ENCODE data around the gene DISC1.
A peak's percentile ranks its signal among the peaks of the same experiment; 100 is the strongest.

The DISC1 gene

GRCh38 chr1:231626951-231627614 is 493 bp downstream of the DISC1 start:
- Mint-ChIP-seq H3K4me1 (peaks cover 18% of the 10 kb centered on the region), H3K27ac (peak overlapping the region; percentile 41 to 52 (median 48)), H3K4me3 (peak overlapping the region; percentile 88 to 92 (median 89)), H3K27me3 (ENCODE audit: low read depth) (peaks cover 20% of the 10 kb centered on the region), H3K36me3 (ENCODE audit: low read depth) (no peaks in the 10 kb centered on the region), H3K9me3 (peaks cover 8% of the 10 kb centered on the region)
- no peak for TF ChIP-seq CTCF (IDR thresholded peaks at IDR 0.05; ENCODE audit: unreplicated experiment in 3 of 3)

- H3K4me1 Mint-ChIP-seq, result peaks cover 18% of the 10 kb centered on the region
- peaks cover 8% of the 10 kb centered on the region for H3K9me3 Mint-ChIP-seq
- peak overlapping the region in 2 of 3 experiments; percentile 41 to 52 for H3K27ac Mint-ChIP-seq
- TF ChIP-seq CTCF (IDR thresholded peaks at IDR 0.05; ENCODE audit: unreplicated experiment in 3 of 3), result no peak
- H3K36me3 Mint-ChIP-seq (ENCODE audit: low read depth), result no peaks in the 10 kb centered on the region
- peak overlapping the region; percentile 22 to 92 (median 77) for H3K4me3 Mint-ChIP-seq
- H3K27me3 Mint-ChIP-seq (ENCODE audit: low read depth), result peaks cover 19% of the 10 kb centered on the region
These were observed 1.8 kb downstream of the DISC1 start for GRCh38 chr1:231628207-231628876.

- H3K27ac Mint-ChIP-seq, result no peak overlapping the region
- H3K36me3 Mint-ChIP-seq (ENCODE audit: low read depth), result no peaks in the 10 kb centered on the region
- H3K9me3 Mint-ChIP-seq, result peaks cover 8% of the 10 kb centered on the region
- peaks cover 14% of the 10 kb centered on the region for H3K27me3 Mint-ChIP-seq (ENCODE audit: low read depth)
- peaks cover 21% of the 10 kb centered on the region for H3K4me1 Mint-ChIP-seq
- no peak for TF ChIP-seq CTCF (IDR thresholded peaks at IDR 0.05; ENCODE audit: unreplicated experiment in 3 of 3)
- peak overlapping the region in 1 of 3 experiments; percentile 11 for H3K4me3 Mint-ChIP-seq
These were observed 2.5 kb downstream of the DISC1 start for GRCh38 chr1:231629132-231629531.

GRCh38 chr1:231630558-231631205 is 4.1 kb downstream of the DISC1 start:
- Mint-ChIP-seq H3K36me3 (ENCODE audit: low read depth) (no peaks in the 10 kb centered on the region), H3K27me3 (ENCODE audit: low read depth) (peaks cover 11% of the 10 kb centered on the region), H3K27ac (peak overlapping the region in 1 of 3 experiments; percentile 25), H3K4me3 (no peak overlapping the region), H3K9me3 (peaks cover 4% of the 10 kb centered on the region), H3K4me1 (peaks cover 28% of the 10 kb centered on the region)
- TF ChIP-seq CTCF (IDR thresholded peaks at IDR 0.05; ENCODE audit: unreplicated experiment in 3 of 3), result no peak

GRCh38 chr1:231631717-231632116 is 5.1 kb downstream of the DISC1 start:
- Mint-ChIP-seq H3K27ac (no peak overlapping the region), H3K4me3 (no peak overlapping the region), H3K27me3 (ENCODE audit: low read depth) (peaks cover 11% of the 10 kb centered on the region), H3K9me3 (no peaks in the 10 kb centered on the region), H3K36me3 (ENCODE audit: low read depth) (no peaks in the 10 kb centered on the region), H3K4me1 (peaks cover 20% of the 10 kb centered on the region)
- TF ChIP-seq CTCF (IDR thresholded peaks at IDR 0.05; ENCODE audit: unreplicated experiment in 3 of 3), result no peak

Measured in nephron (organoid).